Mesenchymal stem cell (in vitro differentiated cells and primary cell): ENCODE results near the gene TTC7B.

Experiments used
- DNase-seq: peaks from one replicate; pipeline ENCODE4 v3.0.0-alpha.2; 2013
- H2AFZ ChIP-seq: one replicate; pipeline ENCODE4 v1.6.1; 2013; ENCODE audit warnings: low read depth, mild to moderate bottlenecking, control low read depth, inconsistent platforms, low read length, moderate library complexity
- H2AK5ac ChIP-seq: 2 replicates; pipeline ENCODE4 v1.6.1; 2013; ENCODE audit warnings: low read length, moderate library complexity, mild to moderate bottlenecking, inconsistent platforms; ENCODE audit not compliant: severe bottlenecking
- H2BK120ac ChIP-seq: one replicate; pipeline ENCODE4 v1.6.1; 2013; ENCODE audit warnings: low read depth, mild to moderate bottlenecking, inconsistent platforms, low read length, moderate library complexity
- H2BK12ac ChIP-seq, 2 experiments: one replicate each; pipeline ENCODE4 v1.6.1; 2013; ENCODE audit warnings: inconsistent platforms in 2 of 2, low read length in 2 of 2, mild to moderate bottlenecking in 2 of 2, moderate library complexity in 2 of 2, control low read depth in 1 of 2
- H2BK15ac ChIP-seq: one replicate; pipeline ENCODE4 v1.6.1; 2013; ENCODE audit warnings: mild to moderate bottlenecking, low read depth, inconsistent platforms; ENCODE audit not compliant: poor library complexity, severe bottlenecking
- H2BK5ac ChIP-seq: 2 replicates; pipeline ENCODE4 v1.6.1; 2013; ENCODE audit warnings: low read depth, mild to moderate bottlenecking, low read length, control low read depth, inconsistent platforms; ENCODE audit not compliant: poor library complexity, severe bottlenecking
- H3K14ac ChIP-seq, 2 experiments: one replicate each; pipeline ENCODE4 v1.6.1; 2013; ENCODE audit warnings: inconsistent platforms in 2 of 2, low read length in 2 of 2, control low read depth in 1 of 2, mild to moderate bottlenecking in 1 of 2, moderate library complexity in 1 of 2
- H3K18ac ChIP-seq, 2 experiments: one replicate each; pipeline ENCODE4 v1.6.1; 2013; ENCODE audit warnings: inconsistent platforms in 2 of 2, low read length in 2 of 2, control low read depth in 1 of 2, low read depth in 1 of 2, mild to moderate bottlenecking in 1 of 2
- H3K23ac ChIP-seq, 2 experiments: one replicate each; pipeline ENCODE4 v1.6.1; 2013; ENCODE audit warnings: inconsistent platforms in 2 of 2, low read length in 2 of 2, mild to moderate bottlenecking in 2 of 2, moderate library complexity in 2 of 2, control low read depth in 1 of 2
- H3K27ac ChIP-seq: 2 replicates; pipeline ENCODE4 v1.5.1; 2013; ENCODE audit warnings: mild to moderate bottlenecking, moderate library complexity, low read length, control low read depth, inconsistent platforms; ENCODE audit not compliant: poor library complexity, severe bottlenecking
- H3K27me3 ChIP-seq, 2 experiments: 2 replicates each; pipeline versions ENCODE4 v1.6.1 to v1.7.0; 2013; ENCODE audit warnings: low read length in 2 of 2, mild to moderate bottlenecking in 2 of 2, moderate library complexity in 2 of 2, control low read depth in 1 of 2, inconsistent platforms in 1 of 2; ENCODE audit not compliant: control insufficient read depth in 1 of 2, insufficient read depth in 1 of 2
- H3K36me3 ChIP-seq, 2 experiments: 2 replicates each; pipeline versions ENCODE4 v1.6.1 to v1.7.0; 2013; ENCODE audit warnings: low read length in 2 of 2, control low read depth in 1 of 2, inconsistent platforms in 1 of 2, low read depth in 1 of 2, mild to moderate bottlenecking in 1 of 2; ENCODE audit not compliant: insufficient read depth in 2 of 2, control insufficient read depth in 1 of 2
- H3K4ac ChIP-seq, 2 experiments: one replicate each; pipeline ENCODE4 v1.6.1; 2013; ENCODE audit warnings: inconsistent platforms in 2 of 2, low read length in 2 of 2, mild to moderate bottlenecking in 2 of 2, moderate library complexity in 2 of 2, control low read depth in 1 of 2, low read depth in 1 of 2
- H3K4me1 ChIP-seq: 2 replicates; pipeline ENCODE4 v1.6.1; 2013; ENCODE audit warnings: low read depth, low read length, control low read depth; ENCODE audit not compliant: control insufficient read depth, insufficient read depth
- H3K4me2 ChIP-seq: 2 replicates; pipeline ENCODE4 v1.6.1; 2013; ENCODE audit warnings: low read length, mild to moderate bottlenecking, inconsistent platforms; ENCODE audit not compliant: poor library complexity, severe bottlenecking
- H3K4me3 ChIP-seq, 2 experiments: 2 replicates each; pipeline versions ENCODE4 v1.5.1 to v1.7.0; 2013; ENCODE audit warnings: low read length in 2 of 2, mild to moderate bottlenecking in 2 of 2, control low read depth in 1 of 2, low read depth in 1 of 2; ENCODE audit not compliant: insufficient read depth in 1 of 2
- H3K79me1 ChIP-seq: replicated peaks from 2 replicates; pipeline ENCODE4 v1.6.1; 2013; ENCODE audit warnings: mild to moderate bottlenecking, control low read depth, low read length, inconsistent platforms; ENCODE audit not compliant: poor library complexity, severe bottlenecking
- H3K9ac ChIP-seq: 2 replicates; pipeline ENCODE4 v1.7.0; 2013; ENCODE audit warnings: mild to moderate bottlenecking, low read length, moderate library complexity
- H3K9me3 ChIP-seq: 2 replicates; pipeline ENCODE4 v1.7.0; 2013; ENCODE audit warnings: mild to moderate bottlenecking, low read length; ENCODE audit not compliant: control insufficient read depth
- H4K8ac ChIP-seq: one replicate; pipeline ENCODE4 v1.6.1; 2013; ENCODE audit warnings: inconsistent platforms, mild to moderate bottlenecking, low read length, moderate library complexity
- H4K91ac ChIP-seq: one replicate; pipeline ENCODE4 v1.6.1; 2013; ENCODE audit warnings: mild to moderate bottlenecking, low read length, inconsistent platforms
- WGBS: methylation state at CpG from one replicate; pipeline ENCODE4 v1.1.7; 2013; ENCODE audit warnings: mixed read lengths; 5-methylcytosine and 5-hydroxymethylcytosine counted together

TTC7B gene

GRCh38 chr14:90813442-90813841 lies 2.8 kb downstream of the TTC7B start:
- H3K14ac ChIP-seq: no peak overlapping the region
- H3K4me1 ChIP-seq: peaks cover 31% of the 10 kb centered on the region
- H3K4me3 ChIP-seq: no peak overlapping the region
- no peak overlapping the region for H2AFZ ChIP-seq
- no peak overlapping the region for H2BK15ac ChIP-seq
- peaks cover 3 to 9% of the 10 kb centered on the region in 2 experiments for H3K27me3 ChIP-seq
- H4K8ac ChIP-seq: no peak overlapping the region
- H4K91ac ChIP-seq: no peak overlapping the region
- no peak overlapping the region for H3K9ac ChIP-seq
- H2BK12ac ChIP-seq: no peak overlapping the region
- H2BK5ac ChIP-seq: no peak overlapping the region
- no peak for DNase-seq
- no peak overlapping the region for H3K23ac ChIP-seq
- peaks cover 40% of the 10 kb centered on the region for H3K79me1 ChIP-seq
- no peak overlapping the region for H2BK120ac ChIP-seq
- no peak overlapping the region for H3K27ac ChIP-seq
- H3K9me3 ChIP-seq: no peaks in the 10 kb centered on the region
- no peak overlapping the region for H2AK5ac ChIP-seq
- no peak overlapping the region for H3K18ac ChIP-seq
- WGBS: 96% methylated on average over 4 of the region's 5 CpGs
- no peak overlapping the region for H3K4me2 ChIP-seq
- peaks cover 0 to 4% of the 10 kb centered on the region in 2 experiments for H3K36me3 ChIP-seq
- H3K4ac ChIP-seq: no peak overlapping the region

GRCh38 chr14:90812109-90812508 lies 4.1 kb downstream of the TTC7B start:
- H3K79me1 ChIP-seq: peaks cover 43% of the 10 kb centered on the region
- no peak overlapping the region for H4K8ac ChIP-seq
- no peak overlapping the region for H4K91ac ChIP-seq

GRCh38 chr14:90811641-90812040 lies 4.6 kb downstream of the TTC7B start:
- Histone ChIP-seq H2BK120ac (no peak overlapping the region), H2BK15ac (peak overlapping the region; percentile 49), H3K14ac (no peak overlapping the region), H3K4ac (no peak overlapping the region), H2AK5ac (no peak overlapping the region), H2BK12ac (no peak overlapping the region), H3K27ac (no peak overlapping the region), H2AFZ (no peak overlapping the region), H3K79me1 (peaks cover 44% of the 10 kb centered on the region), H3K27me3 (no peaks in the 10 kb centered on the region), H3K9me3 (no peaks in the 10 kb centered on the region), H2BK5ac (no peak overlapping the region), H3K23ac (peak overlapping the region in 1 of 2 experiments; percentile 38), H3K4me2 (no peak overlapping the region), H3K4me3 (no peak overlapping the region), H3K9ac (no peak overlapping the region), H3K36me3 (peaks cover 0 to 4% of the 10 kb centered on the region in 2 experiments), H3K18ac (no peak overlapping the region), H4K91ac (no peak overlapping the region), H4K8ac (no peak overlapping the region), H3K4me1 (peaks cover 39% of the 10 kb centered on the region)
- 95% methylated on average over 10 of the region's 10 CpGs for WGBS
- DNase-seq: no peak

More at GRCh38 chr14:90812109-90812508, 4.1 kb downstream of the TTC7B start:
- H2BK5ac ChIP-seq: no peak overlapping the region
- no peak overlapping the region for H3K4ac ChIP-seq
- no peak overlapping the region for H3K14ac ChIP-seq
- no peak overlapping the region for H3K27ac ChIP-seq
- H2BK12ac ChIP-seq: no peak overlapping the region
- H2BK120ac ChIP-seq: no peak overlapping the region
- peaks cover 0 to 2% of the 10 kb centered on the region in 2 experiments for H3K27me3 ChIP-seq
- WGBS: 98% methylated on average over 5 of the region's 5 CpGs
- H3K36me3 ChIP-seq: peaks cover 0 to 4% of the 10 kb centered on the region in 2 experiments
- no peak overlapping the region for H3K18ac ChIP-seq
- no peak overlapping the region for H2AFZ ChIP-seq
- H2AK5ac ChIP-seq: no peak overlapping the region
- peak overlapping the region in 1 of 2 experiments; percentile 38 for H3K23ac ChIP-seq
- DNase-seq: no peak
- no peak overlapping the region for H3K9ac ChIP-seq
- no peaks in the 10 kb centered on the region for H3K9me3 ChIP-seq
- no peak overlapping the region for H3K4me3 ChIP-seq
- no peak overlapping the region for H2BK15ac ChIP-seq
- peaks cover 40% of the 10 kb centered on the region for H3K4me1 ChIP-seq
- H3K4me2 ChIP-seq: no peak overlapping the region

GRCh38 chr14:90810806-90811205 lies 5.4 kb downstream of the TTC7B start:
- Histone ChIP-seq H3K9me3 (no peaks in the 10 kb centered on the region), H3K4me1 (peaks cover 41% of the 10 kb centered on the region), H2BK120ac (no peak overlapping the region), H3K9ac (no peak overlapping the region), H3K79me1 (peaks cover 48% of the 10 kb centered on the region), H3K4ac (no peak overlapping the region), H2BK5ac (no peak overlapping the region), H2BK12ac (no peak overlapping the region), H3K36me3 (peaks cover 0 to 4% of the 10 kb centered on the region in 2 experiments), H4K8ac (no peak overlapping the region), H4K91ac (no peak overlapping the region), H2AFZ (no peak overlapping the region), H3K27ac (no peak overlapping the region), H2AK5ac (no peak overlapping the region), H3K4me3 (no peak overlapping the region), H3K14ac (no peak overlapping the region), H3K23ac (no peak overlapping the region), H2BK15ac (no peak overlapping the region), H3K18ac (no peak overlapping the region), H3K4me2 (no peak overlapping the region), H3K27me3 (no peaks in the 10 kb centered on the region)
- no peak for DNase-seq
- 98% methylated on average over 4 of the region's 5 CpGs for WGBS
